Measurements from ENCODE around the gene C7orf57.

The C7orf57 gene

GRCh38 chr7:48035967-48036478 is 680 bp downstream of the C7orf57 start:
- no peak overlapping the region for H3K27ac ChIP-seq
- no peak for TF ChIP-seq ZFX (IDR thresholded peaks at IDR 0.05; ENCODE audit: borderline replicate concordance)
- TF ChIP-seq, protein P1, sequence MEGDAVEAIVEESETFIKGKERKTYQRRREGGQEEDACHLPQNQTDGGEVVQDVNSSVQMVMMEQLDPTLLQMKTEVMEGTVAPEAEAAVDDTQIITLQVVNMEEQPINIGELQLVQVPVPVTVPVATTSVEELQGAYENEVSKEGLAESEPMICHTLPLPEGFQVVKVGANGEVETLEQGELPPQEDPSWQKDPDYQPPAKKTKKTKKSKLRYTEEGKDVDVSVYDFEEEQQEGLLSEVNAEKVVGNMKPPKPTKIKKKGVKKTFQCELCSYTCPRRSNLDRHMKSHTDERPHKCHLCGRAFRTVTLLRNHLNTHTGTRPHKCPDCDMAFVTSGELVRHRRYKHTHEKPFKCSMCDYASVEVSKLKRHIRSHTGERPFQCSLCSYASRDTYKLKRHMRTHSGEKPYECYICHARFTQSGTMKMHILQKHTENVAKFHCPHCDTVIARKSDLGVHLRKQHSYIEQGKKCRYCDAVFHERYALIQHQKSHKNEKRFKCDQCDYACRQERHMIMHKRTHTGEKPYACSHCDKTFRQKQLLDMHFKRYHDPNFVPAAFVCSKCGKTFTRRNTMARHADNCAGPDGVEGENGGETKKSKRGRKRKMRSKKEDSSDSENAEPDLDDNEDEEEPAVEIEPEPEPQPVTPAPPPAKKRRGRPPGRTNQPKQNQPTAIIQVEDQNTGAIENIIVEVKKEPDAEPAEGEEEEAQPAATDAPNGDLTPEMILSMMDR (IDR thresholded peaks at IDR 0.05), result no peak

- no peak for TF ChIP-seq ZFX (IDR thresholded peaks at IDR 0.05; ENCODE audit: borderline replicate concordance)
- TF ChIP-seq, protein P1 (IDR thresholded peaks at IDR 0.05), result no peak
- H3K27ac ChIP-seq, result no peak overlapping the region
Observed at GRCh38 chr7:48038815-48039506, 3.6 kb downstream of the C7orf57 start.

- no peak for TF ChIP-seq ZFX (IDR thresholded peaks at IDR 0.05; ENCODE audit: borderline replicate concordance)
- TF ChIP-seq, protein P1 (IDR thresholded peaks at IDR 0.05), result no peak
- H3K27ac ChIP-seq, result no peak overlapping the region
Observed at GRCh38 chr7:48040944-48041652, 5.8 kb downstream of the C7orf57 start.

DNA sequence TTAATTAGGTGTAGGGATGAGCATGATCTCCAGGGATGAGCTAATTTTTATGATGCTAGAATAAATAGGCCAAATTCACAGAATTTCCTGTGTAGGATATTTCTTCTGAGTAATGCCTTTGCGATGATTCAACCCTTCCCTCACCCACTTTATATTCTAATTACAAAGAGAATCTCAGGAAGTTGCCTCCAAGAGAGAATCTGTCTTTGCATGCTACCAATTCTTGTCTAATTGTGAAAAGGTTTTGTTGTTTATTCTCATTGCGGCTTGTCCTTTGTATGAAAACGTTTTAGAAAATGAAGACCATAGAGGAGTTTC is 6.3 kb downstream of the C7orf57 start:
- TF ChIP-seq, protein P1 (IDR thresholded peaks at IDR 0.05), result no peak
- no peak for TF ChIP-seq ZFX (IDR thresholded peaks at IDR 0.05; ENCODE audit: borderline replicate concordance)
- H3K27ac ChIP-seq, result no peak overlapping the region

- H3K27ac ChIP-seq, result no peak overlapping the region
- no peak for TF ChIP-seq ZFX (IDR thresholded peaks at IDR 0.05; ENCODE audit: borderline replicate concordance)
- TF ChIP-seq, protein P1 (IDR thresholded peaks at IDR 0.05), result no peak
Observed at GRCh38 chr7:48042216-48042615, 6.9 kb downstream of the C7orf57 start.

GRCh38 chr7:48042636-48043035 is 7.3 kb downstream of the C7orf57 start:
- no peak overlapping the region for H3K27ac ChIP-seq
- TF ChIP-seq ZFX (IDR thresholded peaks at IDR 0.05; ENCODE audit: borderline replicate concordance), result no peak
- TF ChIP-seq, protein P1 (IDR thresholded peaks at IDR 0.05), result no peak

DNA sequence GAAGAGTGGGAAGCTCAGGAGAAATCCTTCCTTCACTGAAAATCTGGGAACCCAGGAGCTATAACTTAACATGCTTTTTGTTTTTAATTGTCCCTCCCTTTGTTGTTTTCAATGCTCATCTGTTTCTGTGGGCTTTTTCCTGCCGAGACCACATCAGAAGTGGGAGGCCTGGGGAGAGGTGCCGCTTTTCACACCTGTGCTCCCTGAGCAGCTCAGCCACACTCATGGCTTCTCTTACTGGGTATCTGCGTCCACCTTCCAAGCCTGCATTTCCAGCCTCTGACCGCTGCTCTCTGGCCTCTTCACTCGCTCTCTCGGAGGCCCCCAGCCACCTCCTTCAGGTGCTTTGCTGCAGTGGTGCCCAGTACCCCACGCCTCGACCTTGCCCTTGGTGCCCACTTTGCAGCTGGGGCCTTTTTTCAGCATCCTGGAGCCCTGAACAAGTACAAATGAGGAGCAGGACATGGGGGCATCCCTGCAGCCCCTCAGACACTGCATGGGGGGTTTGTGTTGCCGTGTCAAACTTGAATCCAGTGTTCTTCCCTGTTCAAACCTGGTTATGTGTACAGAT is 9.9 kb downstream of the C7orf57 start:
- no peak overlapping the region for H3K27ac ChIP-seq
- TF ChIP-seq, protein P1 (IDR thresholded peaks at IDR 0.05), result no peak
- no peak for TF ChIP-seq ZFX (IDR thresholded peaks at IDR 0.05; ENCODE audit: borderline replicate concordance)
